Neutrophil (primary cell): ENCODE data around the gene SPANXN2.

Experiments used
- H3K27ac ChIP-seq: fragments of 200-600 bp; sonication (generic); 2 replicates; pipeline ENCODE4 v1.5.1; 2016; ENCODE audit warnings: mild to moderate bottlenecking, moderate library complexity
- H3K27me3 ChIP-seq: fragments of 200-600 bp; sonication (generic); 2 replicates; pipeline ENCODE4 v1.6.0; 2016; ENCODE audit warnings: mild to moderate bottlenecking
- H3K36me3 ChIP-seq: fragments of 200-600 bp; sonication (generic); 2 replicates; pipeline ENCODE4 v1.5.1; 2017
- H3K4me1 ChIP-seq, 2 experiments: fragments of 200-600 bp in 1 of 2; sonication (generic) in 1 of 2; 1 replicate in 1 of 2; 2 replicates in 1 of 2; pipeline versions ENCODE4 v1.5.1 to v1.6.1; 2013 to 2016; ENCODE audit warnings: low read depth in 1 of 2, low read length in 1 of 2, mild to moderate bottlenecking in 1 of 2, moderate library complexity in 1 of 2; ENCODE audit not compliant: control insufficient read depth in 1 of 2, insufficient read depth in 1 of 2
- H3K4me3 ChIP-seq, 2 experiments: fragments of 200-600 bp in 1 of 2; sonication (generic) in 1 of 2; 1 replicate in 1 of 2; 2 replicates in 1 of 2; pipeline ENCODE4 v1.5.1; 2013 to 2016; ENCODE audit warnings: low read depth in 1 of 2, low read length in 1 of 2, mild to moderate bottlenecking in 1 of 2, moderate library complexity in 1 of 2
- H3K9me3 ChIP-seq: fragments of 200-600 bp; sonication (generic); 2 replicates; pipeline ENCODE4 v1.5.1; 2016
- TF ChIP-seq, protein P1 (sequence below): fragments of 200-600 bp; sonication (generic); IDR thresholded peaks from 2 replicates; pipeline ENCODE4 v1.5.1; 2016; ENCODE audit warnings: antibody characterized with exemption

The SPANXN2 gene

DNA sequence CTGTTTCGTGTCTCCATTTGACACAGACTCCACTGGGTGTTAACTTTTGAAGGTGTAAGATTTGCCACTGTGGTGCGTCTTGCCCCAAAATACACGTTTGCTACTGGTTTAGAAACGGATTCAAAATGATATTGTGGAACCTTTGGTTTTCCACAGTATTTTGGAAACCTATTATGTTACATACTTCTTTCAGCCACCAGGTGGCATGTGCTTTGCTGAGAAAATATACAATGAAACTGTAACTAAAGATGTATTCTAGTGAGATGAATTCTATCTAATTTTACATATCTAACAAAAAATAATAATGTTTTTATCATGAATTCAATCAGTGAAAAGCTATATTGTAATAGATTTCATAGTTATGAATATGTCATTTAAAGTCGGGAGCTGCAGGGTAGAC is 56.2 kb downstream of the SPANXN2 start:
- H3K27ac ChIP-seq = no peak overlapping the region
- TF ChIP-seq, protein P1, sequence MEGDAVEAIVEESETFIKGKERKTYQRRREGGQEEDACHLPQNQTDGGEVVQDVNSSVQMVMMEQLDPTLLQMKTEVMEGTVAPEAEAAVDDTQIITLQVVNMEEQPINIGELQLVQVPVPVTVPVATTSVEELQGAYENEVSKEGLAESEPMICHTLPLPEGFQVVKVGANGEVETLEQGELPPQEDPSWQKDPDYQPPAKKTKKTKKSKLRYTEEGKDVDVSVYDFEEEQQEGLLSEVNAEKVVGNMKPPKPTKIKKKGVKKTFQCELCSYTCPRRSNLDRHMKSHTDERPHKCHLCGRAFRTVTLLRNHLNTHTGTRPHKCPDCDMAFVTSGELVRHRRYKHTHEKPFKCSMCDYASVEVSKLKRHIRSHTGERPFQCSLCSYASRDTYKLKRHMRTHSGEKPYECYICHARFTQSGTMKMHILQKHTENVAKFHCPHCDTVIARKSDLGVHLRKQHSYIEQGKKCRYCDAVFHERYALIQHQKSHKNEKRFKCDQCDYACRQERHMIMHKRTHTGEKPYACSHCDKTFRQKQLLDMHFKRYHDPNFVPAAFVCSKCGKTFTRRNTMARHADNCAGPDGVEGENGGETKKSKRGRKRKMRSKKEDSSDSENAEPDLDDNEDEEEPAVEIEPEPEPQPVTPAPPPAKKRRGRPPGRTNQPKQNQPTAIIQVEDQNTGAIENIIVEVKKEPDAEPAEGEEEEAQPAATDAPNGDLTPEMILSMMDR = no peak
- no peaks in the 10 kb centered on the region for H3K9me3 ChIP-seq
- H3K4me3 ChIP-seq = no peak overlapping the region
- no peaks in the 10 kb centered on the region for H3K36me3 ChIP-seq
- no peaks in the 10 kb centered on the region for H3K27me3 ChIP-seq
- no peaks in the 10 kb centered on the region for H3K4me1 ChIP-seq

DNA sequence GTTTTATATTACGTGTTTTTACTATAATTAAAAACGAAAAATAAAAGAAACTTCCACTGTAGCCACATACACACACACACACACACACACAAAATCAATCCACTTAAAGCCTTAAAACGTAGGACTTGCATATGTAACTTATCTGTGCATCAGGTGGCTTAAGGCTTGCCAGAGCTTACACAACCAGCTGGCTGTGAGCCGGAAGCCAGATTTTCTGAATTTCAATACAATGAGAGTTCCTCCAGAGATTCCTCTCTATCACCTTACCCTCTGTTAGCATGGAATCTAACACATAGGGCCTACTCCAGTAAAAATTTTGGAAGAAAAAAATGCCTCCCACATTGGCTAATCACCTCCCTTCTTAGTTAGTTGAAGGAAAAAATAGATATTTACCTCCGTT is 56.8 kb downstream of the SPANXN2 start:
- Histone ChIP-seq H3K27ac (no peak overlapping the region), H3K4me1 (no peaks in the 10 kb centered on the region), H3K27me3 (no peaks in the 10 kb centered on the region), H3K36me3 (no peaks in the 10 kb centered on the region), H3K9me3 (no peaks in the 10 kb centered on the region), H3K4me3 (no peak overlapping the region)
- TF ChIP-seq, protein P1 = no peak
